Endodermal cell (in vitro differentiated cells): ENCODE results near the gene BEND7. TPM values are rescaled to one million over a fixed set of nuclear protein-coding genes. Genes with fewer than 3 reads are reported as not detected.
A peak's percentile ranks its signal among the peaks of the same experiment; 100 is the strongest.
"Not testable (repeated sequence)": the region's sequence is repeated elsewhere in the genome, so short reads cannot be mapped to it uniquely, and the experiment has no call there.

Experiments
- DNase-seq: peaks from one replicate; pipeline ENCODE4 v3.0.0-alpha.2; 2017
- H3K27ac ChIP-seq: 2 replicates; pipeline ENCODE4 v1.5.1; 2013; ENCODE audit warnings: mild to moderate bottlenecking, low read depth, low read length, moderate library complexity
- H3K27me3 ChIP-seq: 2 replicates; pipeline ENCODE4 v1.6.1; 2013; ENCODE audit warnings: mild to moderate bottlenecking, low read length, moderate library complexity; ENCODE audit not compliant: insufficient read depth, control insufficient read depth, poor library complexity, severe bottlenecking
- H3K36me3 ChIP-seq: 2 replicates; pipeline ENCODE4 v1.7.0; 2013; ENCODE audit warnings: mild to moderate bottlenecking, low read length, moderate library complexity; ENCODE audit not compliant: control insufficient read depth, insufficient read depth
- H3K4me1 ChIP-seq: one replicate; pipeline ENCODE4 v1.7.0; 2013; ENCODE audit warnings: low read length; ENCODE audit not compliant: control insufficient read depth, insufficient read depth
- H3K4me3 ChIP-seq: 2 replicates; pipeline ENCODE4 v1.5.1; 2013; ENCODE audit warnings: mild to moderate bottlenecking, low read length, moderate library complexity
- H3K9ac ChIP-seq: 2 replicates; pipeline ENCODE4 v1.6.1; 2013; ENCODE audit warnings: mild to moderate bottlenecking, low read length, moderate library complexity; ENCODE audit not compliant: poor library complexity, severe bottlenecking; ENCODE audit errors: extremely low read depth
- H3K9me3 ChIP-seq: 2 replicates; pipeline ENCODE4 v1.6.1; 2013; ENCODE audit warnings: mild to moderate bottlenecking, low read length, moderate library complexity; ENCODE audit not compliant: control insufficient read depth
- H3K27ac Mint-ChIP-seq: 2 replicates; pipeline ENCODE4 v1.8.0; 2020; ENCODE audit warnings: mixed read lengths
- H3K27me3 Mint-ChIP-seq: 2 replicates; pipeline ENCODE4 v1.8.0; 2021; ENCODE audit warnings: mild to moderate bottlenecking, mixed read lengths; ENCODE audit not compliant: insufficient read depth
- H3K36me3 Mint-ChIP-seq: 2 replicates; pipeline ENCODE4 v1.8.0; 2020; ENCODE audit warnings: low read depth, mixed read lengths
- H3K4me1 Mint-ChIP-seq: 2 replicates; pipeline ENCODE4 v1.8.0; 2020; ENCODE audit warnings: mixed read lengths
- H3K4me3 Mint-ChIP-seq: 2 replicates; pipeline ENCODE4 v1.8.0; 2020; ENCODE audit warnings: mild to moderate bottlenecking, moderate library complexity, mixed read lengths
- H3K9me3 Mint-ChIP-seq: 2 replicates; pipeline ENCODE4 v1.8.0; 2020; ENCODE audit warnings: mild to moderate bottlenecking, mixed read lengths
- WGBS, 2 experiments: methylation state at CpG; one replicate each; pipeline versions ENCODE4 v1.1.5 to v1.1.7; 2013; ENCODE audit warnings: missing lambda C conversion rate in 2 of 2, mixed read lengths in 1 of 2; ENCODE audit not compliant: insufficient coverage in 1 of 2, insufficient read length in 1 of 2; 5-methylcytosine and 5-hydroxymethylcytosine counted together
- total RNA-seq, 2 donors: library from RNA; stranded (reverse); fragmentation: NEBNext Ultra II Directional in 1 of 2; extraction: Animal tissue kit (Norgen Biotek cat#: 25700) in 1 of 2; gene quantifications; 2 replicates in 1 of 2; 3 replicates in 1 of 2; pipeline ENCODE4 v1.2.1, GENCODE V29; 2021
- TF ChIP-seq, protein P1 (sequence below): fragments of 200-600 bp; sonication (generic); conservative IDR thresholded peaks from 2 replicates; pipeline ENCODE4 v1.5.0; 2021; ENCODE audit warnings: antibody characterized with exemption, mild to moderate bottlenecking

BEND7 gene
- total RNA-seq, 2 donors from 2014 or later: 5.3 to 5.7 TPM

DNA sequence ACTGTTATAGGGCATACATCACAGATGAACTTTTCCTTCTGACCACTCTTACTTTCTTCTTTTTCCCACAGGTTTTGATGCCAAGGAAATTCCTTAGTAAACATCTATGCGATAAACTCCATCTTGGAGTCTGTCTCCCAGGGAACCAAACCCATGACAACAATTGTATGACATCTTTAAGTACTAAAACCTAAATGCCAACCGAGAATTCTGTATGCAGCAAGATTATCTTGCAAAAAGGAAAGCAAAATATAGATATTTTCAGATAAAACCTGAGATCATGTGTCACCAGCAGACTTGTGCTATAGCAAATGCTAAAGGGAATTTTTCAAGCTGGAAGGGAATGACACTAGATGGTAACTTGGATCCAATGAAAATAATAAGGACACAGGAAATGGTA, 22.0 kb upstream of the BEND7 start:
- H3K27me3 Mint-ChIP-seq: peaks cover 4% of the 10 kb centered on the region
- Histone ChIP-seq H3K36me3 (no peaks in the 10 kb centered on the region), H3K4me3 (no peak overlapping the region), H3K27ac (no peak overlapping the region), H3K9ac (no peak overlapping the region), H3K9me3 (peaks cover 14% of the 10 kb centered on the region), H3K27me3 (no peaks in the 10 kb centered on the region), H3K4me1 (no peaks in the 10 kb centered on the region)
- H3K27ac Mint-ChIP-seq: no peak overlapping the region
- H3K4me1 Mint-ChIP-seq: peaks cover 8% of the 10 kb centered on the region
- TF ChIP-seq, protein P1, sequence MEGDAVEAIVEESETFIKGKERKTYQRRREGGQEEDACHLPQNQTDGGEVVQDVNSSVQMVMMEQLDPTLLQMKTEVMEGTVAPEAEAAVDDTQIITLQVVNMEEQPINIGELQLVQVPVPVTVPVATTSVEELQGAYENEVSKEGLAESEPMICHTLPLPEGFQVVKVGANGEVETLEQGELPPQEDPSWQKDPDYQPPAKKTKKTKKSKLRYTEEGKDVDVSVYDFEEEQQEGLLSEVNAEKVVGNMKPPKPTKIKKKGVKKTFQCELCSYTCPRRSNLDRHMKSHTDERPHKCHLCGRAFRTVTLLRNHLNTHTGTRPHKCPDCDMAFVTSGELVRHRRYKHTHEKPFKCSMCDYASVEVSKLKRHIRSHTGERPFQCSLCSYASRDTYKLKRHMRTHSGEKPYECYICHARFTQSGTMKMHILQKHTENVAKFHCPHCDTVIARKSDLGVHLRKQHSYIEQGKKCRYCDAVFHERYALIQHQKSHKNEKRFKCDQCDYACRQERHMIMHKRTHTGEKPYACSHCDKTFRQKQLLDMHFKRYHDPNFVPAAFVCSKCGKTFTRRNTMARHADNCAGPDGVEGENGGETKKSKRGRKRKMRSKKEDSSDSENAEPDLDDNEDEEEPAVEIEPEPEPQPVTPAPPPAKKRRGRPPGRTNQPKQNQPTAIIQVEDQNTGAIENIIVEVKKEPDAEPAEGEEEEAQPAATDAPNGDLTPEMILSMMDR: no peak
- WGBS, 2 experiments: 91 to 100% methylated on average over 1 to 2 of the region's 2 CpGs
- H3K4me3 Mint-ChIP-seq: no peak overlapping the region
- no peaks in the 10 kb centered on the region for H3K36me3 Mint-ChIP-seq
- no peak for DNase-seq
- H3K9me3 Mint-ChIP-seq: peaks cover 12% of the 10 kb centered on the region

DNA sequence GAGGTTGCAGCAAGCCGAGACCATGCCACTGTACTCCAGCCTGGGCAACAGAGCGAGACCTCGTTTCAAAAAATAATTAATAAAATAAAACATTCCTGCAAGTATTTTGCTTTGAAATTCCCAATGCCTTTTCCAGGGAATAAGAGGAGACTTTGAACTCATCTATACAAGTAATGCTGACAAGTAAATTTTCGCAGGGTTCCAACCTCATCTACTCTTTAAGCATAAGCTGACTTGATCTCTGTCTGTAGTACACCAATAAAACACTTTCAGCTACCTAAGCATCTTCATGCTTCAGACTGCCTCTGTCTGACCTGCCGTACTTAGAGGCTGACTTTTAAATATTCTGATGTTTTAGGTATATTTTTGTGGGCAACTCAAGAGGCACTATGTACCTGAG, 13.7 kb upstream of the BEND7 start:
- no peaks in the 10 kb centered on the region for H3K36me3 Mint-ChIP-seq
- Histone ChIP-seq H3K9ac (no peak overlapping the region), H3K27ac (no peak overlapping the region), H3K36me3 (no peaks in the 10 kb centered on the region), H3K27me3 (no peaks in the 10 kb centered on the region), H3K9me3 (no peaks in the 10 kb centered on the region), H3K4me3 (no peak overlapping the region), H3K4me1 (no peaks in the 10 kb centered on the region)
- no peaks in the 10 kb centered on the region for H3K4me1 Mint-ChIP-seq
- no peak overlapping the region for H3K27ac Mint-ChIP-seq
- H3K4me3 Mint-ChIP-seq: no peak overlapping the region
- TF ChIP-seq, protein P1: no peak
- 92 to 96% methylated on average over 4 to 5 of the region's 5 CpGs for whole genome bisulfite sequencing, 2 experiments
- peaks cover 15% of the 10 kb centered on the region for H3K27me3 Mint-ChIP-seq
- H3K9me3 Mint-ChIP-seq: no peaks in the 10 kb centered on the region
- no peak for DNase-seq

DNA sequence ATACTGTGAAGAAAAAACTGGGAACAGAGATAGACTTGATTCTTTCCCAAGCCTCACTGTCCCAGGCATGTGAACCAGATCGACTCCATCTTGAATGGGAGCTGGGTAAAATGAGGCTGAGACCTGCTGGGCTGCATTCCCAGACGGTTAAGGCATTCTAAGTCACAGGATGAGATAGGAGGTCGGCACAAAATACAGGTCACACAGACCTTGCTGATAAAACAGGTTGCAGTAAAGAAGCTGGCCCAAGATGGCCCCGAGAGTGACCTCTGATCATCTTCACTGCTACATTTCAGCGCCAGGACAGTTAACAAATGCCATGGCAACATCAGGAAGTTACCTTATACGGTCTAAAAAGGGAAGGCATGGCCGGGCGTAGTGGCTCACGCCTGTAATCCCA, 9.2 kb upstream of the BEND7 start:
- H3K9me3 ChIP-seq, H3K36me3 Mint-ChIP-seq, H3K4me1 ChIP-seq, H3K9me3 Mint-ChIP-seq, H3K4me3 Mint-ChIP-seq, H3K4me1 Mint-ChIP-seq, H3K27ac ChIP-seq, H3K27me3 Mint-ChIP-seq, H3K4me3 ChIP-seq, H3K9ac ChIP-seq, DNase-seq, H3K36me3 ChIP-seq: not testable (repeated sequence)
- peaks cover 10% of the 10 kb centered on the region for H3K27me3 ChIP-seq
- 92 to 93% methylated on average over 9 of the region's 9 CpGs for WGBS, 2 experiments
- peak overlapping the region; percentile 52 for H3K27ac Mint-ChIP-seq

DNA sequence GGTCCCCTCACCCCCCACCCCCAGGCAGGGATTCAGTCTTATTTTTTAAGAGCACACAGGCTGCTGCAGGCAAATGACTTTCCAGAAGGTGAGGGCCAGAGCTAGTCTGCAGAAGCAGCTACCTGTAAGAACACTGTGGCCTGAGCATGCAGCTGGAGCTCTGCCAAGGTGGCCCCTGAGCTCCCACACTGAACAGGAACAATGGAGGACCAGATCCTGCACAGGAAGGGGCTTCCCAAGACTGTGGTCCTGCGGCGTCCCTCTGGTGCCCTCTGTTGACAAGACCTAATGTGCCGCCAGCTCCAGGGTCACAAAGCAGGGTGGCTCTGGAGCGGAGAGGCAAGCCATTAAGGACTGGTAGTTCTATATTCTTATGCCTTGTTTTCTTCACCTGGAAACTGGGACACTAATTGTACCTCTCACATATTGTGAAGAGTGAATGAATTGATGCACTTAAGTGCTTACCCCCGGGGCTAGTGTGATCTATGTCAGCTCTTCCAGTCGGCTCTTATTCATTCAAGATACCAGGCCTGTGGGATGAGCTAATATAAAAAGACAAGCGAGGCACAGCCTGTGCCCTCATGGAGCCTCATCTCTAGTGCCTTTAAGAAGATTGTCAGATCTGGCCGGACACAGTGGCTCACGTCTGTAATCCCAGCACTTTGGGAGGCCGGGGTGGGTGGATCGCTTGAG, 8.0 kb upstream of the BEND7 start:
- Mint-ChIP-seq H3K27me3 (peaks cover 13% of the 10 kb centered on the region), H3K9me3 (peaks cover 3% of the 10 kb centered on the region), H3K4me1 (peaks cover 5% of the 10 kb centered on the region), H3K4me3 (no peak overlapping the region), H3K27ac (no peak overlapping the region), H3K36me3 (no peaks in the 10 kb centered on the region)
- WGBS, 2 experiments: 57 to 68% methylated on average over 9 to 11 of the region's 11 CpGs
- Histone ChIP-seq H3K4me3 (no peak overlapping the region), H3K36me3 (no peaks in the 10 kb centered on the region), H3K9me3 (no peaks in the 10 kb centered on the region), H3K9ac (no peak overlapping the region), H3K27ac (no peak overlapping the region), H3K27me3 (peaks cover 17% of the 10 kb centered on the region), H3K4me1 (no peaks in the 10 kb centered on the region)
- TF ChIP-seq, protein P1: peak; percentile 89
- DNase-seq: peak; percentile 94
